Neuron (in vitro differentiated cells): Measurements from ENCODE around the gene SSBP2.

Source experiments
- H2AFZ ChIP-seq: one replicate; pipeline ENCODE4 v1.6.1; 2013; ENCODE audit warnings: low read depth, mild to moderate bottlenecking, inconsistent platforms, low read length, moderate library complexity
- H3K27me3 ChIP-seq: one replicate; pipeline ENCODE4 v1.6.1; 2013; ENCODE audit warnings: low read length; ENCODE audit not compliant: insufficient read depth
- H3K36me3 ChIP-seq: one replicate; pipeline ENCODE4 v1.6.1; 2013; ENCODE audit warnings: low read length; ENCODE audit not compliant: insufficient read depth
- H3K4me1 ChIP-seq: one replicate; pipeline ENCODE4 v1.6.1; 2013; ENCODE audit warnings: low read length; ENCODE audit not compliant: insufficient read depth
- H3K4me3 ChIP-seq: 2 replicates; pipeline ENCODE4 v1.5.1; 2013; ENCODE audit warnings: mild to moderate bottlenecking, low read length, moderate library complexity
- H3K9me3 ChIP-seq: one replicate; pipeline ENCODE4 v1.6.1; 2013; ENCODE audit warnings: low read length

SSBP2 gene

DNA sequence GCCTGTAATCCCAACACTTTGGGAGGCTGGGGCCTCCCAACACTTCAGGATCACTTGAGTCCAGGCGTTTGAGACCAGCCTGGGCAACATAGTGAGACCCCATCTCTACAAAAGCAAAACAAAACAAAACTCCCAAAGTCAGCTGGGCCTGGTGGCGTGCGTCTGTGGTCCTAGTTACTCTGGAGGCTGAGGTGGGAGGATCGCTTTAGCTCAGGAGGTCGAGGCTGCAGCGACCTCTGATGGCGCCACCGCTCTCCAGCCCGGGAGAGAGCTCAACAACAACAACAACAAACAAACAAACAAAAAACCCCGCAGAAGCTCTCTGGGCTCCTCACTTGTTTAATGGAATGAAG, 357.5 kb downstream of the SSBP2 start:
- Histone ChIP-seq H2AFZ (no peak overlapping the region), H3K4me3 (no peak overlapping the region), H3K4me1 (peaks cover 2% of the 10 kb centered on the region), H3K9me3 (no peaks in the 10 kb centered on the region), H3K36me3 (no peaks in the 10 kb centered on the region), H3K27me3 (no peaks in the 10 kb centered on the region)

DNA sequence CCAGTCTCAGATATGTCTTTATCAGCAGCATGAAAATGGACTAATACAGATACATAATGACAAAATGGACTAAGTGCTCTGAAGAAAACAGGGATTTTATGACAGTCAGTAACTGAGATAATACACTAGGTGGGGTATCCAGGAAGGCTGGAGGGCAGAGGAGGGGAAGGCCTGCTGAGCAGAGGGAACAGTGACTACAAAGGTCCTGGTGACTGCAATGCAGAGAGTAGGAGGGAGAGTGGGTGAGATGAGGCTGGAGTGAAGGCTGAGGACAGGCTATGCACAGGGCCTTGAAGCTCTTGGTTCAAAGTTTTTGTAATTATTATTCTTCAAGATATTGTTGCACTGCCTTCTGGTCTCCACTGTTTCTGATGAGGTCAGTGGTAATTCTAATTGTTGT, 361.9 kb downstream of the SSBP2 start:
- Histone ChIP-seq H3K9me3 (no peaks in the 10 kb centered on the region), H2AFZ (no peak overlapping the region), H3K4me3 (no peak overlapping the region), H3K27me3 (no peaks in the 10 kb centered on the region), H3K4me1 (peaks cover 2% of the 10 kb centered on the region), H3K36me3 (no peaks in the 10 kb centered on the region)

DNA sequence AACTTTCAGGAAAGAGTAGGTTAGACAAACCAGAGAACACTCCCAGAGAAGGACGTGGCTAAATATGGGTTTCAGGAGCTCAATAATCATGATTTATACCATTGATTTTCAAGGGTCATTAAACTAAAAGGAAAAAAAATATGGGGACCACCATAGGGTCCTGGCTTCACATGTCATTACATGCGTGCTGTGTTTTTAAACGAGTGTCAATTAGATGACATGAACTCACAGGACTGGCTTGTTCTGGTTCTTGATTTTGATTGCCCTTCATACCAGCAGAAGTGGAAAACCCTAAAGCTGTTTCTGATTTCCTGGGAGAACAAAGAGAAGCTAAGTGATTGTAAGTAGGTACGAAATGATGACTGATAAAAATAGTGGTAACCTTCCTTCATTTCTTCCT, 362.7 kb downstream of the SSBP2 start:
- Histone ChIP-seq H2AFZ (no peak overlapping the region), H3K27me3 (no peaks in the 10 kb centered on the region), H3K4me3 (no peak overlapping the region), H3K9me3 (no peaks in the 10 kb centered on the region), H3K36me3 (no peaks in the 10 kb centered on the region), H3K4me1 (peaks cover 2% of the 10 kb centered on the region)

DNA sequence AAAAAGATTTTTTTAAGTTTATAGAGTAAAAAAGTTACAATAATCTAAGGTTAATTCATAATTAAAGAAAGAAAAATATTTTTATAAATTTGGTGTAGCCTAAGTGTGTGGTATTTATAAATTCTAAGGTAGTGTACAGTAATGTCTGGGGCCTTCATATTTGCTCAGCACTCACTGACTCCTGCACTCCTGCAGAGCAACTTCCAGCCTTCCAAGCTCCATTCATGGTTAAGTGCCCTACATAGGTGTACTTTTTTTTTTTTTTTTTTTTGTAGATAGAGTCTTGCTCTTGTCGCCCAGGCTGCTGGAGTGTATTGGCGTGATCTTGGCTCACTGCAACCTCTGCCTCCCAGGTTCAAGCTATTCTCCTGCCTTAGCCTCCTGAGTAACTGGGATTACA, 367.0 kb downstream of the SSBP2 start:
- H3K36me3 ChIP-seq, result no peaks in the 10 kb centered on the region

DNA sequence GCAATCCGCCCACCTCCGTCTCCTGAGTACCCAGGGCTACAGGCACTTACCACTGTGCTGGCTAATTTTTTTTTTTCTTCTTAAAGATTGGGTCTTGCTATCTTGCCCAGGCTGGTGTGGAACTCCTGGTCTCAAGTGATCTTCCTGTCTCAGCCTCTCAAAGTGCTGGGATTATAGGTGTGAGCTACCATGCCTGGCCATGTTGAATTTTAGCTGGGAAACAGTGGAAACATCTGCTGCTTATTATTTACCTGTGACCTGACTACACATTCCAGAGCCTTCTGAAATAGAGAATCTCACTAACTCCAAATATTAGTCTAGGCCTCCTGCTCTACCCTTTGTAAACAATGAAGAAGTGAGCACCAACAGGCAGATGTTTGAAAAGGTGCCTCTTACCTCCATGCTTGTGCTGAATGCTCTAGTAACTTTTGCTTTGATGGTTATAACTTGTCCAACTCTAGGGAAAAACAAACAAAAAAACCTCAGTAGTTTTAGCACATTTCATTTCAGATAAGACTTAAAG, 379.5 kb downstream of the SSBP2 start:
- Histone ChIP-seq H3K4me3 (no peak overlapping the region), H2AFZ (no peak overlapping the region), H3K36me3 (no peaks in the 10 kb centered on the region), H3K4me1 (no peaks in the 10 kb centered on the region), H3K27me3 (no peaks in the 10 kb centered on the region), H3K9me3 (no peaks in the 10 kb centered on the region)

More for the DNA sequence above, 367.0 kb downstream of the SSBP2 start:
- no peak overlapping the region for H2AFZ ChIP-seq
- no peaks in the 10 kb centered on the region for H3K9me3 ChIP-seq
- H3K27me3 ChIP-seq, result no peaks in the 10 kb centered on the region
- H3K4me1 ChIP-seq, result no peaks in the 10 kb centered on the region
- no peak overlapping the region for H3K4me3 ChIP-seq

DNA sequence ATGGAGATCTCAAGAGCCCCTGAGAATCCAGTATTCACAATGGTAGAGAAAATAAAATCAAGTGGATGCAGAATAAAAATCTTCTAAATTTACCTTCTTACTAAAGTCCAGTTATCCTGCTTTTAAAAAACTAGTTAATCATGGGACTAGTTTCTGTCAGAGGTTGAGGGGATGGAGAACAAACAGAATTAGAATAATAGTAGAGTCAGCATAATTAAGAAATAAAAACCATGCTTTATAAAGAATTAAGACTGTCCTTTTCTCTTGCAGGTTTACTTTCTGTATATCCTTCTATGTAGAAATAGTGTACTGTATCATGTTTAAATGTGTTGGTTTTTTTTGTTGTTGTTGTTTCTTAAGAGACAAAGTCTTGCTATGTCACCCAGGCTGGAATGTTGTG, 380.0 kb downstream of the SSBP2 start:
- Histone ChIP-seq H3K4me1 (no peaks in the 10 kb centered on the region), H3K27me3 (no peaks in the 10 kb centered on the region), H3K9me3 (no peaks in the 10 kb centered on the region), H3K36me3 (no peaks in the 10 kb centered on the region), H3K4me3 (no peak overlapping the region), H2AFZ (no peak overlapping the region)

DNA sequence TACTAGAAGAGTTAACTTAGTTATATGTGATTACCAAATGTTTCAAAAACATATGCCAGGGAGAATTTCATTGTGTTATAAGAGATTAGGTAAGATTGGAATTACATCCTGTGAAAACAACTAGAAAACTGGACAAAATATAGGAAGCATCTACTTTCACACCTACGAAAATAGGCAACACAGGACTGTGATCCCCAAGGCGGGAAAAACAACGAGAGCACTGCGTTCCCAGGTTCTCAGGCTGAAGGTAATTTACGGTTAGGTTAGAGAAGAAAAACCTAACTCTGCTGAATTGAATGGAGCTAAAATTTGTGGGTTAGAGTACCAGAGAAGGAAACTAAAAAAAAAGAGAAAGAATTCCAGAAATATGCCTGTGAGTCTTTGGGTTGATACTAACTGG, 385.4 kb downstream of the SSBP2 start:
- H3K4me1 ChIP-seq, result no peaks in the 10 kb centered on the region
- H2AFZ ChIP-seq, result no peak overlapping the region
- no peaks in the 10 kb centered on the region for H3K36me3 ChIP-seq
- H3K4me3 ChIP-seq, result no peak overlapping the region
- H3K9me3 ChIP-seq, result no peaks in the 10 kb centered on the region
- no peaks in the 10 kb centered on the region for H3K27me3 ChIP-seq

DNA sequence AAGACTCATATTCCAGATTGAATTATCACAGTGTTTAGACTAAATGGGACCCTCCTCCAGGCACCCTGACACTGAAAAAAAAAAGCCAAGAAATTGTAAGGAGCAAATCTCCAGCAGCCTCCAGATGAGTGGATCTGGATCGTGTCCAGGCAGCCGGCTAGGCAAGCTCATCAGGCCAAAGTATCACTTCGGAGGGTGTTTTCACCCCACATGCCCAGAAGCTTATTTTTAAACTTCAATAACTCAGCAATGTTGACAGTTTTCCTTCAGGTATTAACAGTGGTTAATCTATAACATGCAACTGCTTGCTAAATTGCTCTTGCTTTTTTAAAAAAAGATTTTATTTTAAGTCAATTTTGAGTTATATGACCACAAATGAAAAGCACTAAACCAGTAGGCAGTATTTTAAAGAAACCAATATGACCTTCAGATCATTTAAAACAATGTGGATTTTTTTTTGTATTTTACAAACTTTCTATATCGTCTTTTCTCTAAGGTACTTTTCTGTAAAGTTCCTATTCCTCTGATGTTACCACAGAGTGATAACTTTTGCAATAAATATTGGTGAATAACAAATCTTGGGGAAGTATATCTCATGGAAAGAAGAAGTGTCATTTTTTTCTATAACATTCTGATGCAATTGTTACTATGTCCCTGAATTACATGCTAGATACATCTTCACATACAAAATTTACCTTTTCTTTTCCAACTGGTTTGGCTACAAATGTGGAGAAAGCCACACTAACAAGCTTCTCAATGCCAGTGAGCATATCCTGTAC, 387.6 kb downstream of the SSBP2 start:
- no peak overlapping the region for H3K4me3 ChIP-seq
- H2AFZ ChIP-seq, result no peak overlapping the region
- no peaks in the 10 kb centered on the region for H3K36me3 ChIP-seq
- H3K4me1 ChIP-seq, result peaks cover 7% of the 10 kb centered on the region
- no peaks in the 10 kb centered on the region for H3K9me3 ChIP-seq
- no peaks in the 10 kb centered on the region for H3K27me3 ChIP-seq
